GM21515 (cell line): ENCODE results near the gene ANKRD33B.

ENCODE experiments used
- ATAC-seq: cut with Tn5 transposase; IDR thresholded peaks from one replicate; pipeline ENCODE4 v1.9.1; 2021; ENCODE audit not compliant: unreplicated experiment

The ANKRD33B gene

GRCh38 chr5:10577371-10578292 lies 13.8 kb downstream of the ANKRD33B start:
- peak; percentile 34 for ATAC-seq

DNA sequence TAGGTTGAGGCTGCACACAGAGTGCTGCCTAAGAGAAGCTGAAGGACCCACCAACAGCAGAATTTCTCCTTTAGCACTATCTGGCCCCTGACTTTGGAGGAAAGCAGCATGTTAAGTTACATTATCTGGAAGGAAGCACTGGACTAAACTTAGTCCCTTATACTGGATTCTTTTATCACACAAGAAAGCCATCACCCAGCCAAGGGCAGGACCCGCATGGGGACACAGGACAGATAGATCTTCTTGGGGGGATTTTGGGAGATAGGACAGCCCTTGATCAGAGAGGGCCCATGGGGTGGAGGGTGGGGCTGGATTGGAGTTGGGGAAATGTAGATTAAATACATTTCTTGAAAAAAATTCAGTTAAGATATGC lies 14.4 kb downstream of the ANKRD33B start:
- ATAC-seq = no peak

- ATAC-seq = peak; percentile 52
These were observed 15.0 kb downstream of the ANKRD33B start for GRCh38 chr5:10578869-10579268.

- ATAC-seq = no peak
These were observed 16.0 kb downstream of the ANKRD33B start for GRCh38 chr5:10579536-10580521.

GRCh38 chr5:10580531-10581423 lies 16.9 kb downstream of the ANKRD33B start:
- ATAC-seq = no peak

DNA sequence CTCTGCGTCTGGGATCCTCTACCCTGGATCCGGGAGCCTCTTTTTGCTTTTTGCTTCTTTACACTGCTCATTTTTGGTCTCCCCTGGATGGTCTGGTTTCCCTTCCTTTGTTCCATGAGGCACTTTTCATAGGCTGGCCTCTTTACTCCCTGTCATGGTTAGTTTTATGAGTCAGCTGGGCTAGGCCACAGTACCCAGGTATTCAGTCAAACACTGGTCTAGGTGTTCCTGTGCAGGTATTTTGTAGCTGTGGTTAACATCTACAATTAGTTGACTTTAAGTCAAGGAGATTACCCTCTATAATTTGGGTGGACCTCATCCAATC lies 17.5 kb downstream of the ANKRD33B start:
- ATAC-seq = no peak

- ATAC-seq = no peak
These were observed 18.1 kb downstream of the ANKRD33B start for GRCh38 chr5:10581867-10582511.

DNA sequence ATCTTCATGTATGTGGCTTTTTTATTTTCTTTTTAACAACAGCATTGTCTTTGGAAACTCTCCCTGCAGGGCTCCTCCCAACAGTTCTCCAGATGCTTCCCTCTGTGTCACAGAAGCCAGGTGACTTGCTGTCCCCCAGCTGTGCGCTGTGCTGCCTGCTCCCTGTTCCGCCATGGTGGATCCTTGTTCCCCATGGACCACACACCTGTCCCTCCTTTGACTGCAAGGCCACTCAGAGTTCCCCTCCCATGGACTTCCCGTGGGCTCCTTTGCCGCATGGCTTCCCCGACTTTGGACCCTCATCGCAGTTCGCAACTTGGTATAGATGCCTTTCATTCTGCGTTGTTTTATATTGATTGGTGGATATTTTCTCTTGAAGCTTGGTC lies 18.6 kb downstream of the ANKRD33B start:
- no peak for ATAC-seq

DNA sequence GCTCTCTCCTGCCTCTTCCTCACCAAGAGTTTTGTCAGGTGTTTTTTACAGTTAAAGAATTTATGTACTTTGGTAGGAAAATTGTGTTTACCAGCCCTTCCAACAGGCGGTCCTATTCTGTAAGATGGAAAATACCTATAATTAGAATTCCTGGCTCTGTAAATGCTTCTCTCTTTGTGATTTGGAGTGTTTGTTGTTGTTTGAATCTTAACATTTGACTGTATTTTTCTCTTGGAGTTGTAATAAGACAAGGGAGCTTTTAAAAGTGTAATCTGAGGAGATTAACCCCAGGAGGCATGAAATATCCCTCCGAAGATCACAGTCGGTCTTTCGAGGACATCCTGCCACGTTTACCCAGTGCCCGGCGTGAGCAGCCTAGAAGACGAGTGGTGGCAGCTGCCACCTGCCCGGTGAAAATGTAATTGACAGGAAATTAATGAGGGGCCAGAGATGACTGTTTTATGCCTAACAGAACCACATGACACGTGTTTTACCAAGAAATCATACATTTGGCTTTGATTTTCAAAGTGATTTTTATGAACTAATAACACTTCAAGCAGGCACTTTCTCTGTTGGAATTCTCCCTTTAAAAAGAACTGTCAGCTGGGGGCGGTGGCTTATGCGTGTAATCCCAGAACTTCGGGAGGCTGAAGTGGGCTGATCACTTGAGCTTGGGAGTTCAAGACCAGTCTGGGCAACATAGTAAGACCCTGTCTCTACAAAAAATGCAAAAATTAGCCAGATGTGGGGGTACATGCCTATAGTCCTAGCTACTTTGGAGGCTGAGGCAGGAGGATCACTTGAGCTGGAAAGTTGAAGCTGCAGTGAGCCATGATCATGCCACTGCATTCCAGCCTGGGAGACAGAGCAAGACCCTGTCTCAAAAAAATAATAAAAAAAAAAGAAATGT lies 20.0 kb downstream of the ANKRD33B start:
- ATAC-seq = no peak

DNA sequence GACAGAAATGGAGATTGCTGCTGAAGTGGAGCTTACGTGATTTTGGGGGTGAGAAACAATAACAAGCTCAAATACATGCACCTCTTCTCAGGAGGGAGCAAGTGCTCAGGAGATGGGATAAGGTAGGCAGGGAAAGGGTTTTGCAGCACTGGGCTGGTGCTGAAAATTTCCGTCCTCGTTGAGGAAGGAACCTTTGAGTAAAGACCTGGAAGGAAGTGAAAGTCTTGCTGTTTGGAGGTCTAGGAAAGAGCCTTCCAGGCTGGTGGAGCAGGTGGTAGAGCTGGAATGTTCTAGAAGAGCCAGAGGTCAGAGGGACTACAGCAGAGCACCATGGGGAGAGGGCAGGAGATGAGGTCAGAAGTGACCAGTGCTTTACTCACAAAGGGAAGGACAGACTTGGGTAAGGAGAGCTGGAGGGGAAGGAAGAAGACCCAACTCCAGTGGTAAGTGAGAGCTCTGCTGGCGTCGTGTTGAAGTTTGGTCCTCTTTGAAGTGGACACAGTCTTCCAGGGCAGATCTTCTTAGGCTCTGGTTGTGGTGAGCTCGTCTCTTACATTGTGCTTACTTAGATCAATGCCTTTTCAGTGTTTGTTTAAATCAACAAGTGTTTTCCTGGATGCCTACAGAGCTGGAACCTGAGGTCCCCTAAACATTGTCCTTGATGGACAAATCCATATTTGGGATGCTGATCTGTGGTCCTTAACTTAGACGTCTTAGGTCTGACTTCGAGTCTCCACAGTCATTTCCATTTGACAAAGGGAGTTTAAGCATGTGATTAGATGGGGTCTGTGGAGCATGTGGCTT lies 21.0 kb downstream of the ANKRD33B start:
- no peak for ATAC-seq

GRCh38 chr5:10585518-10585915 lies 21.6 kb downstream of the ANKRD33B start:
- ATAC-seq = no peak

- no peak for ATAC-seq
These were observed 22.1 kb downstream of the ANKRD33B start for GRCh38 chr5:10586008-10586407.

GRCh38 chr5:10586555-10586954 lies 22.7 kb downstream of the ANKRD33B start:
- no peak for ATAC-seq

DNA sequence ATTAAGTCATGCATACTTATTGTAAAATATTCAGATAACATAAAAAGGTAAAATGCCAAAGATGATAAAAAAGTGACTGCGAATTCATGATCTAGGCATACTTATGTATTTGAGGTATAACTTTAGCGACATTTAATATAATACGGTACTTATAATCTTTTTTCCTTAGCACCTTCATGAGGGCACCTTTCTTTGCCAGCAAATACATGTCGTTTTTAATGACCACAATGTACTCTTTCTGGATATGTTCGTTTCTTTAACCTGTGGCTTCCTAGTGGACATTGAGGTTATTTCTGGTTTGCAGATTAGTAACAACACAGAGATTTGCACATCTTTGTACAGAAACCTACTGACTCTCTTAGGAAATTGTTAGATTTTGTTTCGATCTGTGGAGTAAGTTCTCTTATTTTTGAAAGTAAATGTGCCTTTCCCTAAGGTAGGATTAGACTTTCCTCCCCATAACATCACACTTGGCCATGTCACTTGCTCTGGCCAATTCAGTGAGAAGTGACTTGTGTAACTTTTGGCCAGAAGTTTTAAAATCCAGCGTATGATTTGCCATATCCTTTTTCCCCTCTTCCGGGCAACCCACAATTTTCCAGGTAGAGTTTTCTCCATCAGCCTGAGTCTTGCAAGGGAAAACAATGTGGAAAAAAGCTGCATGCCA lies 24.4 kb downstream of the ANKRD33B start:
- ATAC-seq = no peak

DNA sequence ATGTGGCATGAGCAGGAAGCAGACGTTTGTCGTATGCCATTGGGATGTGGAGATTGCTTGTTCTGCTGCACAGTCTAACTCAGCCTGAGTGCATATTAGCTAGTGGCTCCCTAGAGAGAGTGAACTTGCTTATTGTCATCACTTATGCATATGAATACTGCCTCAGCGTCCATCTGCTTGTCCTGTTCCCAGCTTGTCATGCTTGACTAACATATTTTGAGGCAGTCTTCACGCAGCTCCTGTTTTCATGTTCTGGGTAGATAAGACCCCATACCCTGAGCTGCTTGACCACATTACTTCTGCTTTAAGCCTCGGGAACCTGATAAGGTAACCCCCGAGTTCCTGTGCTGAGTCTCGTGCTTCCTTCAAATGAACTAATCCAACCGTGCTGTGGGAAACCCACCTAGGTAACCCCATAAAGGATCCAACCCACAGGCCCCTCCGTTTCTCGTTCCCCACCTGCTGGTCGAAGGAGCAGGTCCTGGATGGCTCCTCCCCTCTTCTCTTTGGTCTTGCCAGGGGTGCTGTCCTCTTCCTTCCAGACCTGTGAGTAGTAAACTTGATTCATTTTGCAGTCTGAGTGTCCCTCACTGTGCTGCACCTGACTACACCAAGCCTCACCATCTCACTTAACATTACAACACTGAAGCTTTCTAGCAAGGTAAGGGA lies 25.0 kb downstream of the ANKRD33B start:
- ATAC-seq = no peak

GRCh38 chr5:10590226-10590999 lies 26.5 kb downstream of the ANKRD33B start:
- no peak for ATAC-seq

DNA sequence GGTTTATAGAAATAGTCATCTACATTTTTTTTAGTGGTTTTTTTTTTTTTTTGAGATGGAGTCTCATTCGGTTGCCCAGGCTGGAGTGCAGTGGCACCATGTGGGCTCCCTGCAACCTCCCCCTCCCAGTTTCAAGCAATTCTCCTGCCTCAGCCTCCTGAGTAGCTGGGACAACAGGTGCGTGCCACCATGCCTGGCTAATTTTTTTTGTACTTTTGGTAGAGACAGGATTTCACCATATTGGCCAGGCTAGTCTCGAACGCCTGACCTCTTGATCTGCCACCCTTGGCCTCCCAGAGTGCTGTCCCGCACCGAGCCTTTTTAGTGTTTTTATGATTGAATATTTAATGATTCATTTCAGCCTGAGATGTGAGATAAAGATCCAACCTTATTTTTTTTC lies 27.3 kb downstream of the ANKRD33B start:
- no peak for ATAC-seq
